OCI-LY3 (cell line): ENCODE results near the gene EDA.

Experiments used
- EZH2phosphoT487 ChIP-seq: fragments of 200-600 bp; shearing (Covaris generic); IDR thresholded peaks from 2 replicates; pipeline ENCODE4 v1.6.1; 2018; ENCODE audit warnings: antibody characterized with exemption, mixed run types, low read depth
- TF ChIP-seq, protein P1 (sequence below): fragments of 200-600, 300-600 bp; sonication (generic); IDR thresholded peaks from 2 replicates; pipeline ENCODE4 v1.5.1; 2014; ENCODE audit warnings: antibody characterized with exemption, low read length, low read depth

GRCh38 chrX:70052895-70053615 lies 437.1 kb downstream of the EDA start:
- TF ChIP-seq, protein P1, sequence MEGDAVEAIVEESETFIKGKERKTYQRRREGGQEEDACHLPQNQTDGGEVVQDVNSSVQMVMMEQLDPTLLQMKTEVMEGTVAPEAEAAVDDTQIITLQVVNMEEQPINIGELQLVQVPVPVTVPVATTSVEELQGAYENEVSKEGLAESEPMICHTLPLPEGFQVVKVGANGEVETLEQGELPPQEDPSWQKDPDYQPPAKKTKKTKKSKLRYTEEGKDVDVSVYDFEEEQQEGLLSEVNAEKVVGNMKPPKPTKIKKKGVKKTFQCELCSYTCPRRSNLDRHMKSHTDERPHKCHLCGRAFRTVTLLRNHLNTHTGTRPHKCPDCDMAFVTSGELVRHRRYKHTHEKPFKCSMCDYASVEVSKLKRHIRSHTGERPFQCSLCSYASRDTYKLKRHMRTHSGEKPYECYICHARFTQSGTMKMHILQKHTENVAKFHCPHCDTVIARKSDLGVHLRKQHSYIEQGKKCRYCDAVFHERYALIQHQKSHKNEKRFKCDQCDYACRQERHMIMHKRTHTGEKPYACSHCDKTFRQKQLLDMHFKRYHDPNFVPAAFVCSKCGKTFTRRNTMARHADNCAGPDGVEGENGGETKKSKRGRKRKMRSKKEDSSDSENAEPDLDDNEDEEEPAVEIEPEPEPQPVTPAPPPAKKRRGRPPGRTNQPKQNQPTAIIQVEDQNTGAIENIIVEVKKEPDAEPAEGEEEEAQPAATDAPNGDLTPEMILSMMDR: no peak
- no peak for TF ChIP-seq EZH2phosphoT487
